ENCODE data around the gene GIPC3.

- TF ChIP-seq EZH2 (IDR thresholded peaks at IDR 0.05), result no peak
- no peak for TF ChIP-seq CTCF (IDR thresholded peaks at IDR 0.05)
- TF ChIP-seq EZH2phosphoT487 (IDR thresholded peaks at IDR 0.05), result no peak
Measured at GRCh38 chr19:3557461-3558248, 27.6 kb upstream of the GIPC3 start, which contains the start of gene MFSD12.

Data from neural progenitor cell (in vitro differentiated cells).